Breast epithelium (tissue), 3 donors: ENCODE results near the gene RAP1B.

Experiments
- POLR2A ChIP-seq: fragments of 450-650 bp; IDR thresholded peaks from one replicate; pipeline ENCODE4 v1.6.1; 2016; ENCODE audit warnings: antibody characterized with exemption, mild to moderate bottlenecking, moderate library complexity
- TF ChIP-seq, protein P1 (sequence below), 3 donors: fragments of 450-650 bp; IDR thresholded peaks; one replicate each; pipeline ENCODE4 v1.5.1; 2016 to 2017; ENCODE audit warnings: antibody characterized with exemption in 3 of 3, mild to moderate bottlenecking in 3 of 3, moderate library complexity in 3 of 3

DNA sequence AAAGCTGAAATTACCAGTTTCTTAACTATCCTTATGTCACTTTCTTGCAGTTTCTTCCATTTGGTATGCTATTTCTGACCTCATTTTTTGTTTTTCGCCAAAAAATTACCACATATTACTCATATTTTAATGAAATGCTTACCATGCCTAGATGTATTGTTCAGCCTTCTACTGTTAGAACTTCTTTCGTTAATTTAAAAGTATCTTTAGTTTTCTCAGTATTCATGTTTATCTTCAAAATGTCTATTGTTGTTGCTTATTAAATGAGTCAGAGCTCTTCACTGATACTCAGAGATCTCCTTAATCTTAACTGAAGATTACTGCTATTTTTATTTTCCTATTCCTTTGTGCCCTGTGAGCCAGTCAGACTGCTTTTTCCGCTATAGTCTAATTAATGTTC is 20.5 kb downstream of the RAP1B start:
- TF ChIP-seq POLR2A, result no peak
- TF ChIP-seq, protein P1, sequence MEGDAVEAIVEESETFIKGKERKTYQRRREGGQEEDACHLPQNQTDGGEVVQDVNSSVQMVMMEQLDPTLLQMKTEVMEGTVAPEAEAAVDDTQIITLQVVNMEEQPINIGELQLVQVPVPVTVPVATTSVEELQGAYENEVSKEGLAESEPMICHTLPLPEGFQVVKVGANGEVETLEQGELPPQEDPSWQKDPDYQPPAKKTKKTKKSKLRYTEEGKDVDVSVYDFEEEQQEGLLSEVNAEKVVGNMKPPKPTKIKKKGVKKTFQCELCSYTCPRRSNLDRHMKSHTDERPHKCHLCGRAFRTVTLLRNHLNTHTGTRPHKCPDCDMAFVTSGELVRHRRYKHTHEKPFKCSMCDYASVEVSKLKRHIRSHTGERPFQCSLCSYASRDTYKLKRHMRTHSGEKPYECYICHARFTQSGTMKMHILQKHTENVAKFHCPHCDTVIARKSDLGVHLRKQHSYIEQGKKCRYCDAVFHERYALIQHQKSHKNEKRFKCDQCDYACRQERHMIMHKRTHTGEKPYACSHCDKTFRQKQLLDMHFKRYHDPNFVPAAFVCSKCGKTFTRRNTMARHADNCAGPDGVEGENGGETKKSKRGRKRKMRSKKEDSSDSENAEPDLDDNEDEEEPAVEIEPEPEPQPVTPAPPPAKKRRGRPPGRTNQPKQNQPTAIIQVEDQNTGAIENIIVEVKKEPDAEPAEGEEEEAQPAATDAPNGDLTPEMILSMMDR (IDR thresholded peaks at IDR 0.05), result no peak
